ENCODE measurements around the gene PCNT. TPM values are rescaled to one million over a fixed set of nuclear protein-coding genes. Genes with fewer than 3 reads are reported as not detected.

Gene PCNT
- total RNA-seq, 1 experiment from 2014 or later: 38.4 TPM

- no peaks in the 10 kb centered on the region for H3K27me3 Mint-ChIP-seq (ENCODE audit: insufficient read depth, unreplicated experiment)
- H3K4me1 Mint-ChIP-seq (ENCODE audit: low read depth, unreplicated experiment): no peaks in the 10 kb centered on the region
- no peak for DNase-seq
- ChIA-PET CTCF (no interaction called here), POLR2A (no interaction called here)
- no peak overlapping the region for H3K4me3 ChIP-seq (ENCODE audit: low read depth, low read length)
- H3K27ac Mint-ChIP-seq (ENCODE audit: unreplicated experiment): no peak overlapping the region
- no peak overlapping the region for H3K4me3 Mint-ChIP-seq (ENCODE audit: unreplicated experiment)
- no TSS peak for BruUV-seq (replicated peaks)
- H3K9me3 Mint-ChIP-seq (ENCODE audit: unreplicated experiment): no peaks in the 10 kb centered on the region
- H3K36me3 ChIP-seq (ENCODE audit: control insufficient read depth, insufficient read depth, low read length): peaks cover 2% of the 10 kb centered on the region
- TF ChIP-seq CTCF (IDR thresholded peaks at IDR 0.05; ENCODE audit: insufficient read depth in 1 of 2, low read depth in 1 of 2, low read length in 1 of 2, severe bottlenecking in 1 of 2, unreplicated experiment in 1 of 2): no peak
- H3K9me3 ChIP-seq: no peaks in the 10 kb centered on the region
- intact Hi-C loops (cut with micrococcal nuclease; ENCODE audit: unreplicated experiment): no loop called here
- peaks cover 73% of the 10 kb centered on the region for H3K36me3 Mint-ChIP-seq (ENCODE audit: insufficient read depth, unreplicated experiment)
- H3K4me1 ChIP-seq: no peaks in the 10 kb centered on the region
- no peaks in the 10 kb centered on the region for H3K27me3 ChIP-seq (replicated peaks; ENCODE audit: control insufficient read depth, insufficient read depth, low read length)
Measured at GRCh38 chr21:46362946-46363345, 39.0 kb downstream of the PCNT start.

GRCh38 chr21:46363698-46364097 lies 39.7 kb downstream of the PCNT start:
- BruUV-seq (replicated peaks): no TSS peak
- H3K36me3 Mint-ChIP-seq (ENCODE audit: insufficient read depth, unreplicated experiment): peaks cover 74% of the 10 kb centered on the region
- POLR2A ChIA-PET: no interaction called here

GRCh38 chr21:46366091-46366490 lies 42.1 kb downstream of the PCNT start:
- no peak overlapping the region for H3K27ac Mint-ChIP-seq (ENCODE audit: unreplicated experiment)
- peaks cover 68% of the 10 kb centered on the region for H3K36me3 Mint-ChIP-seq (ENCODE audit: insufficient read depth, unreplicated experiment)

More at GRCh38 chr21:46363698-46364097, 39.7 kb downstream of the PCNT start:
- no peak overlapping the region for H3K4me3 Mint-ChIP-seq (ENCODE audit: unreplicated experiment)
- H3K27me3 Mint-ChIP-seq (ENCODE audit: insufficient read depth, unreplicated experiment): no peaks in the 10 kb centered on the region
- CTCF ChIA-PET: no interaction called here
- intact Hi-C loops (cut with micrococcal nuclease; ENCODE audit: unreplicated experiment): no loop called here
- H3K4me1 Mint-ChIP-seq (ENCODE audit: low read depth, unreplicated experiment): no peaks in the 10 kb centered on the region
- H3K27me3 ChIP-seq (replicated peaks; ENCODE audit: control insufficient read depth, insufficient read depth, low read length): no peaks in the 10 kb centered on the region
- no peaks in the 10 kb centered on the region for H3K4me1 ChIP-seq
- TF ChIP-seq CTCF (IDR thresholded peaks at IDR 0.05; ENCODE audit: insufficient read depth in 1 of 2, low read depth in 1 of 2, low read length in 1 of 2, severe bottlenecking in 1 of 2, unreplicated experiment in 1 of 2): no peak
- H3K27ac Mint-ChIP-seq (ENCODE audit: unreplicated experiment): no peak overlapping the region
- DNase-seq: no peak
- H3K9me3 ChIP-seq: no peaks in the 10 kb centered on the region
- H3K9me3 Mint-ChIP-seq (ENCODE audit: unreplicated experiment): no peaks in the 10 kb centered on the region
- H3K4me3 ChIP-seq (ENCODE audit: low read depth, low read length): no peak overlapping the region
- H3K36me3 ChIP-seq (ENCODE audit: control insufficient read depth, insufficient read depth, low read length): peaks cover 2% of the 10 kb centered on the region

More at GRCh38 chr21:46366091-46366490, 42.1 kb downstream of the PCNT start:
- no peak for DNase-seq
- BruUV-seq (replicated peaks): no TSS peak
- Histone ChIP-seq H3K36me3 (ENCODE audit: control insufficient read depth, insufficient read depth, low read length) (peaks cover 2% of the 10 kb centered on the region), H3K4me3 (ENCODE audit: low read depth, low read length) (no peak overlapping the region), H3K9me3 (no peaks in the 10 kb centered on the region), H3K4me1 (no peaks in the 10 kb centered on the region), H3K27me3 (replicated peaks; ENCODE audit: control insufficient read depth, insufficient read depth, low read length) (no peaks in the 10 kb centered on the region)
- POLR2A ChIA-PET: no interaction called here
- TF ChIP-seq CTCF (IDR thresholded peaks at IDR 0.05; ENCODE audit: insufficient read depth in 1 of 2, low read depth in 1 of 2, low read length in 1 of 2, severe bottlenecking in 1 of 2, unreplicated experiment in 1 of 2): no peak
- CTCF ChIA-PET: no interaction called here
- intact Hi-C loops (cut with micrococcal nuclease; ENCODE audit: unreplicated experiment): no loop called here
- no peaks in the 10 kb centered on the region for H3K4me1 Mint-ChIP-seq (ENCODE audit: low read depth, unreplicated experiment)
- no peaks in the 10 kb centered on the region for H3K9me3 Mint-ChIP-seq (ENCODE audit: unreplicated experiment)
- no peak overlapping the region for H3K4me3 Mint-ChIP-seq (ENCODE audit: unreplicated experiment)
- H3K27me3 Mint-ChIP-seq (ENCODE audit: insufficient read depth, unreplicated experiment): no peaks in the 10 kb centered on the region
